Measurements from ENCODE around the gene MBD3L2. TPM values are rescaled to one million over a fixed set of nuclear protein-coding genes. Genes with fewer than 3 reads are reported as not detected.
"Not testable (repeated sequence)": the region's sequence is repeated elsewhere in the genome, so short reads cannot be mapped to it uniquely, and the experiment has no call there.

Gene MBD3L2
- total RNA-seq, 1 donor from 2014 or later: not detected

- Histone ChIP-seq H3K27me3 (ENCODE audit: low read depth) (peaks cover 21% of the 10 kb centered on the region), H3K27ac (replicated peaks) (no peak overlapping the region), H3K4me1 (no peaks in the 10 kb centered on the region), H3K9me3 (replicated peaks) (no peaks in the 10 kb centered on the region), H3K36me3 (no peaks in the 10 kb centered on the region), H3K4me3 (no peak overlapping the region)
- TF ChIP-seq, protein P1, sequence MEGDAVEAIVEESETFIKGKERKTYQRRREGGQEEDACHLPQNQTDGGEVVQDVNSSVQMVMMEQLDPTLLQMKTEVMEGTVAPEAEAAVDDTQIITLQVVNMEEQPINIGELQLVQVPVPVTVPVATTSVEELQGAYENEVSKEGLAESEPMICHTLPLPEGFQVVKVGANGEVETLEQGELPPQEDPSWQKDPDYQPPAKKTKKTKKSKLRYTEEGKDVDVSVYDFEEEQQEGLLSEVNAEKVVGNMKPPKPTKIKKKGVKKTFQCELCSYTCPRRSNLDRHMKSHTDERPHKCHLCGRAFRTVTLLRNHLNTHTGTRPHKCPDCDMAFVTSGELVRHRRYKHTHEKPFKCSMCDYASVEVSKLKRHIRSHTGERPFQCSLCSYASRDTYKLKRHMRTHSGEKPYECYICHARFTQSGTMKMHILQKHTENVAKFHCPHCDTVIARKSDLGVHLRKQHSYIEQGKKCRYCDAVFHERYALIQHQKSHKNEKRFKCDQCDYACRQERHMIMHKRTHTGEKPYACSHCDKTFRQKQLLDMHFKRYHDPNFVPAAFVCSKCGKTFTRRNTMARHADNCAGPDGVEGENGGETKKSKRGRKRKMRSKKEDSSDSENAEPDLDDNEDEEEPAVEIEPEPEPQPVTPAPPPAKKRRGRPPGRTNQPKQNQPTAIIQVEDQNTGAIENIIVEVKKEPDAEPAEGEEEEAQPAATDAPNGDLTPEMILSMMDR (IDR thresholded peaks at IDR 0.05; ENCODE audit: borderline replicate concordance): no peak
- intact Hi-C loops (cut with micrococcal nuclease): no loop called here
- DNase-seq: no peak
Measured at GRCh38 chr19:7007859-7008258, 41.3 kb upstream of the MBD3L2 start.

DNA sequence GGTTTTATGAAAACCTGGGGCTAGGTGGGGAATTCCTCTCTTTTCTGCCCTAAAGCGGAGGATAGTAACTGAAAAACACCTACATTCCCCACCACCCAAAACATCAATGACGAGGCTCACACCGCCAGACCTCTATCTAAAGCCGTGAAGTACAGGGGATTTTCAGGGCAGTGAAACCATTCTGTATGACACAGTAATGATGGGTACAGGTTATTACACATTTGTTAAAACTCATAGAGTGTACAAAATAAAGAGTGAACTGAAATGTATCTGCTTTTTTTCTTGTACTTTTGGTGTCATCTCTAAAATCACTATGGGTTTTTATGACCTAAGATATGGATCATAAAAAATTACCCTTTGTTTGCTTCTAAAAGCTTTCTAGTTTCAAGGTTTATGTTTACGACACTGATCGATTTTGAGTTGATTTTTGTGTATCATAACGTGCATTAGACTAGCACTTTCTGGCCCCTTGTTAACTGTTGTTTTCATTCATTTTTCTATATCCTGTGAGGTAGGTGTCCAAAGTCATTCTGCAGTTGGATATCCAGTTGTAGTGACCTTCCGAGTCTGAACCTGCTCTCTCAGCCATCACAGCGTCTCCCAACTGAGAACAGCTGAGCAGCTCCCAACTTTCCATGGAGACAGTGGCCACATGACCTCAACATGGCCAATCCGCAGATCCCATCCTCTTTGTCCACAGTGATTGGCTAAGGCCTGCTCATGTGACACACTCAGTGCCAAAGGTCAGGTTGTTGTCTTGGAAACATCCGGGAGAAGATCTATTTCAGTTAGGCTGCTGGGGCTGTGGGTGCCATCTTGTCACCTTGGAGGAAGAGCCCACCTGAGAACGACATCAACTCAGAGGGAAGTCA lies 38.2 kb upstream of the MBD3L2 start:
- Histone ChIP-seq H3K9me3 (replicated peaks) (peaks cover 11% of the 10 kb centered on the region), H3K27ac (replicated peaks) (no peak overlapping the region), H3K4me3 (no peak overlapping the region), H3K36me3 (no peaks in the 10 kb centered on the region), H3K27me3 (ENCODE audit: low read depth) (peaks cover 15% of the 10 kb centered on the region), H3K4me1 (no peaks in the 10 kb centered on the region)
- intact Hi-C loops (cut with micrococcal nuclease): no loop called here
- no peak for DNase-seq
- TF ChIP-seq, protein P1 (IDR thresholded peaks at IDR 0.05; ENCODE audit: borderline replicate concordance): no peak

GRCh38 chr19:7013678-7014077 lies 35.4 kb upstream of the MBD3L2 start:
- H3K4me3 ChIP-seq: no peak overlapping the region
- no peak for DNase-seq
- TF ChIP-seq, protein P1 (IDR thresholded peaks at IDR 0.05; ENCODE audit: borderline replicate concordance): no peak
- intact Hi-C loops (cut with micrococcal nuclease): no loop called here
- no peaks in the 10 kb centered on the region for H3K4me1 ChIP-seq
- peaks cover 11% of the 10 kb centered on the region for H3K9me3 ChIP-seq (replicated peaks)
- H3K36me3 ChIP-seq: no peaks in the 10 kb centered on the region
- H3K27ac ChIP-seq (replicated peaks): no peak overlapping the region
- H3K27me3 ChIP-seq (ENCODE audit: low read depth): peaks cover 35% of the 10 kb centered on the region

DNA sequence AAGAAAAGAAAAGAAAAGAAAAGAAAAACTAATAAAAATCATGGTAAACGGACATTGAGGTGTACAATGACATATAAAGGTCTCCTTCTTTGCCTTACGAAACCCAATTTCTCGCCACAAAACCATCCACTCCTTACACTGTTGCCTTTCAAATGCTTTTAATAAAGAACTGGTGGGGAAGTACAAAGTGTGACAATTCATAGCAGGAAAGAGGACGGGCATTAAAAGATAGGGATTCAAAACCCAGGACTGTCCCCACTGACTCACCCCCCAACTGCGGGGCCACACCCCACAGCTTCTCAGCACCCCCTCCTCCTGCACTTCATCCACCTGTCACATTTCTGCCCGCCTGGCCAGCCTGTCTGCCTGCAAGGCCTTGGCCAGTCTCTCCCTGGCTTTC lies 30.3 kb upstream of the MBD3L2 start:
- intact Hi-C loops (cut with micrococcal nuclease): no loop called here
- Histone ChIP-seq H3K9me3 (replicated peaks) (peaks cover 10% of the 10 kb centered on the region), H3K4me1 (no peaks in the 10 kb centered on the region), H3K4me3 (no peak overlapping the region), H3K36me3 (no peaks in the 10 kb centered on the region), H3K27ac (replicated peaks) (no peak overlapping the region), H3K27me3 (ENCODE audit: low read depth) (peaks cover 31% of the 10 kb centered on the region)
- TF ChIP-seq, protein P1 (IDR thresholded peaks at IDR 0.05; ENCODE audit: borderline replicate concordance): no peak
- DNase-seq: no peak

- DNase-seq; H3K4me1 ChIP-seq; H3K27ac ChIP-seq (replicated peaks); intact Hi-C loops (cut with micrococcal nuclease); H3K9me3 ChIP-seq (replicated peaks); H3K4me3 ChIP-seq; H3K36me3 ChIP-seq: not testable (repeated sequence)
- peaks cover 26% of the 10 kb centered on the region for H3K27me3 ChIP-seq (ENCODE audit: low read depth)
Measured at GRCh38 chr19:7021331-7021730, 27.8 kb upstream of the MBD3L2 start, which contains the start of gene MBD3L2B. TSS of gene MBD3L2B (minus strand) at chr19:7021431. CDS start at chr19:7021397, 34 bp downstream.

DNA sequence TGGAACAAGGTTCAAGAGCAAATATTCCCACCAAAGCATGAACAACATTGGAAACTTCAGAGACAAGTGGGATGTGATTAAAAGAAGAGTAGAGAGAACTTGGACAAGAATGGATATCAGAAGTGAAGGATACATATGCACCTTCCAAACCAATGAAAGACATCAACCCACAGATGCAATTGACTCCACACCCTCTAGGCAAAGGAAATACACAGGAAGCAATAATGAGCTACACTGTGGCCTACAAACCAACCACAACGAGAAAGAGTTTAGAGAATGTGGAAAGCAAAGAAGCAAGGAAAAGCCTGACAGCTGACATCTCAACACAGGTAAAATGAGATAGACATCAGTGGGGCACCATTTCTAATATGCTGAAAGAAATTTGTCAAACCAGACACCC lies 20.3 kb upstream of the MBD3L2 start:
- DNase-seq; H3K4me1 ChIP-seq; intact Hi-C loops (cut with micrococcal nuclease); H3K9me3 ChIP-seq (replicated peaks); H3K36me3 ChIP-seq; H3K27ac ChIP-seq (replicated peaks); H3K4me3 ChIP-seq; H3K27me3 ChIP-seq (ENCODE audit: low read depth): not testable (repeated sequence)

DNA sequence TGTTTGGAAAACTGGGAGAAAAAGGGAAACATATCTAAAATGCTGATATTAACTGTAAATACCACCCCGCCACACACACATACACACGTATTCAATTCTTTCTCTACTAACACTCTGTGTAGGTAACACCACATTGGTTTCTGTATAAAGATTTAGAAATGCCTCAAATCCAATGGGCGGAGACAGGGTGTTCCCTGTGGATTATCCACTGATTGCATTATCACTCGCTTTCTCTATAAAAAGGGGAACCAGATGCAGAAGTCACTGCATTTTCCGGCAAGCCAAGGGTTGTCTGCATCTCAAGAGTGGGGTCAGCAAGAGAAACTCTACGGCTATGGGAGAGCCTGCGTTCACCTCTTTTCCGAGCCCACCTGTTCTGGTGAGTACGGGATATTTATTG lies 18.8 kb upstream of the MBD3L2 start, which contains the start of gene MBD3L5:
Gene MBD3L5 (plus strand): TSS at position 301 of the 400 bp plus-strand sequence. CDS start 34 bp downstream, at position 335.
- not testable (repeated sequence) for DNase-seq

DNA sequence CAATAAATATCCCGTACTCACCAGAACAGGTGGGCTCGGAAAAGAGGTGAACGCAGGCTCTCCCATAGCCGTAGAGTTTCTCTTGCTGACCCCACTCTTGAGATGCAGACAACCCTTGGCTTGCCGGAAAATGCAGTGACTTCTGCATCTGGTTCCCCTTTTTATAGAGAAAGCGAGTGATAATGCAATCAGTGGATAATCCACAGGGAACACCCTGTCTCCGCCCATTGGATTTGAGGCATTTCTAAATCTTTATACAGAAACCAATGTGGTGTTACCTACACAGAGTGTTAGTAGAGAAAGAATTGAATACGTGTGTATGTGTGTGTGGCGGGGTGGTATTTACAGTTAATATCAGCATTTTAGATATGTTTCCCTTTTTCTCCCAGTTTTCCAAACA lies 9.0 kb upstream of the MBD3L2 start, which contains the start of gene MBD3L4:
Gene MBD3L4 (minus strand): TSS at position 101 of the 400 bp plus-strand sequence. CDS start 35 bp downstream, at position 66.
- DNase-seq; H3K9me3 ChIP-seq (replicated peaks); H3K36me3 ChIP-seq; H3K4me1 ChIP-seq; intact Hi-C loops (cut with micrococcal nuclease); H3K27ac ChIP-seq (replicated peaks); H3K4me3 ChIP-seq; H3K27me3 ChIP-seq (ENCODE audit: low read depth): not testable (repeated sequence)

More for the DNA sequence above, 18.8 kb upstream of the MBD3L2 start, which contains the start of gene MBD3L5:
- H3K27ac ChIP-seq (replicated peaks); H3K4me1 ChIP-seq; intact Hi-C loops (cut with micrococcal nuclease); H3K4me3 ChIP-seq; H3K36me3 ChIP-seq; H3K27me3 ChIP-seq (ENCODE audit: low read depth); H3K9me3 ChIP-seq (replicated peaks): not testable (repeated sequence)

DNA sequence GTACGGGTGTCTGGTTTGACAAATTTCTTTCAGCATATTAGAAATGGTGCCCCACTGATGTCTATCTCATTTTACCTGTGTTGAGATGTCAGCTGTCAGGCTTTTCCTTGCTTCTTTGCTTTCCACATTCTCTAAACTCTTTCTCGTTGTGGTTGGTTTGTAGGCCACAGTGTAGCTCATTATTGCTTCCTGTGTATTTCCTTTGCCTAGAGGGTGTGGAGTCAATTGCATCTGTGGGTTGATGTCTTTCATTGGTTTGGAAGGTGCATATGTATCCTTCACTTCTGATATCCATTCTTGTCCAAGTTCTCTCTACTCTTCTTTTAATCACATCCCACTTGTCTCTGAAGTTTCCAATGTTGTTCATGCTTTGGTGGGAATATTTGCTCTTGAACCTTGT lies 7.6 kb upstream of the MBD3L2 start:
- H3K27ac ChIP-seq (replicated peaks); H3K36me3 ChIP-seq; intact Hi-C loops (cut with micrococcal nuclease); H3K4me3 ChIP-seq; DNase-seq; H3K4me1 ChIP-seq; H3K9me3 ChIP-seq (replicated peaks); H3K27me3 ChIP-seq (ENCODE audit: low read depth): not testable (repeated sequence)

Measured in left ventricle myocardium inferior (tissue), 1 donor.